HG03039 (cell line): ENCODE results near the gene CDC34.
A peak's percentile ranks its signal among the peaks of the same experiment; 100 is the strongest.

Source experiments
- ATAC-seq: cut with Tn5 transposase; IDR thresholded peaks from one replicate; pipeline ENCODE4 v1.9.1; 2021; ENCODE audit warnings: mild to moderate bottlenecking, moderate library complexity; ENCODE audit not compliant: unreplicated experiment

Gene CDC34

GRCh38 chr19:496986-497385 is 34.6 kb upstream of the CDC34 start:
- ATAC-seq = no peak

DNA sequence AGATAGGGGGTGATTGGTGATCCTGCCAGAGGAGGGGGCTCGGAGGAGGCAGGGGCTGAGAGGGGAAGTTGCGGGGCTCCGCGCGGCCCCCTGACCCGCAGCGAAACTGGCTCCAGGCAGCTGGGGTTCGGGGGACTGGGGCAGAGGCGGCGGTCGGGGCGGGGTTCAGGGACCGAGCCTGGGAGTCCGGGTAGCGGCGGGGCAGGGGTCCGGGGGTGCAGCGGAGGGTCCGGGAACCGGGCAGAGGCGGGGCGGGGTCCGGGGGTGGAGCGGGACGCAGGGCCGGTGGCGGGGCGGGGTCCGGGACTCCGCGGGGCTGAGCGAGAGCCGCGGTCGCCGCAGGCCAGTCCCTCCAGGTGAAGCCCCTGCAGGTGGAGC is 34.1 kb upstream of the CDC34 start:
- ATAC-seq = no peak

- no peak for ATAC-seq
These were observed 33.6 kb upstream of the CDC34 start for GRCh38 chr19:497869-498510.

DNA sequence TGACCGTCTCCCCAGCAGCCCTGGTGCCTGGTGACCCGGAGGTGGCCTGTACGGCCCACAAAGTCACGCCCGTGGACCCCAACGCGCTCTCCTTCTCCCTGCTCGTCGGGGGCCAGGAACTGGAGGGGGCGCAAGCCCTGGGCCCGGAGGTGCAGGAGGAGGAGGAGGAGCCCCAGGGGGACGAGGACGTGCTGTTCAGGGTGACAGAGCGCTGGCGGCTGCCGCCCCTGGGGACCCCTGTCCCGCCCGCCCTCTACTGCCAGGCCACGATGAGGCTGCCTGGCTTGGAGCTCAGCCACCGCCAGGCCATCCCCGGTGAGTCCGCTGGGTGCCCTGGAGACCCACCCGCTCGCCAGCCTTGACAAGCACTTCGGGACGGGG is 33.1 kb upstream of the CDC34 start:
- ATAC-seq = no peak

DNA sequence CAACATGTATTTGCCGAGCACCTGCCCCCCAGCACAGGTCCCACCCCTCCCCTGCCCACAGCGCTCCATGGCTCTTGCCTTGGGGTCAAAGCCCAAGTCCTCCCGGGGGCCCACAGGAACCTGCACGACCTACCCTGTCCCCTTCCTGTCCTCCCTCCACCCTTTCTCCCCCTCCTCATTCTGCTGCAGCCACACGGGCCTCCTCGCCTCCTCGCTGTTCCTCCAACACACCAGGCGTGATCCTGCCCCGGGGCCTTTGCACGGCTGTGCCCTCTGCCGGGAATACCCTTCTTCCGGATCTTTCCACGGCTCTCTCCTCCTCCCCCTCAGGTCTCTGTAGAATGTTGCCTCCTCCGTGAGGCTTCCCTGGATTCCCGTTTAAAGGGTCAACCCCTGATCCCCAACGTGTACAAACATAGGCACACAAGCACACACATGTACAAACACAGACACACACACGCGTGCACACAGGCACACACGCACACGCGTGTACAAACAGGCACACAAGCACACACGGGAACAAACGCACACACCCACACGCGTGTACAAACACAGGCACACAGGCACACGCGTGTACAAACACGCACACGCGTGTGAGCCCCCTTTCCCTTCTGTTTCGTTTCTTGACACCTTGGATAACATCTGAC is 32.5 kb upstream of the CDC34 start:
- no peak for ATAC-seq

- no peak for ATAC-seq
These were observed 29.9 kb upstream of the CDC34 start for GRCh38 chr19:501646-502045.

DNA sequence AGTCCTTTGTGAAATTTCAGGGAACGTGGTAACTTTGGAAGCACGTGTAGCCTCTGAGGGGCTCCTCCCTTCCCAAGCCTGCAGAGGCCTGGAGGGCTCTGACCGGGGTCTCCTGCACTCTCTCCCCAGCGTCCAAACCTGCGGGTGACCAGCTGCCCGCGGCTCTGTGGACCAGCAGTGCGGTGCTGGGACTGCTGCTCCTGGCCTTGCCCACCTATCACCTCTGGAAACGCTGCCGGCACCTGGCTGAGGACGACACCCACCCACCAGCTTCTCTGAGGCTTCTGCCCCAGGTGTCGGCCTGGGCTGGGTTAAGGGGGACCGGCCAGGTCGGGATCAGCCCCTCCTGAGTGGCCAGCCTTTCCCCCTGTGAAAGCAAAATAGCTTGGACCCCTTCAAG is 26.9 kb upstream of the CDC34 start:
- no peak for ATAC-seq

DNA sequence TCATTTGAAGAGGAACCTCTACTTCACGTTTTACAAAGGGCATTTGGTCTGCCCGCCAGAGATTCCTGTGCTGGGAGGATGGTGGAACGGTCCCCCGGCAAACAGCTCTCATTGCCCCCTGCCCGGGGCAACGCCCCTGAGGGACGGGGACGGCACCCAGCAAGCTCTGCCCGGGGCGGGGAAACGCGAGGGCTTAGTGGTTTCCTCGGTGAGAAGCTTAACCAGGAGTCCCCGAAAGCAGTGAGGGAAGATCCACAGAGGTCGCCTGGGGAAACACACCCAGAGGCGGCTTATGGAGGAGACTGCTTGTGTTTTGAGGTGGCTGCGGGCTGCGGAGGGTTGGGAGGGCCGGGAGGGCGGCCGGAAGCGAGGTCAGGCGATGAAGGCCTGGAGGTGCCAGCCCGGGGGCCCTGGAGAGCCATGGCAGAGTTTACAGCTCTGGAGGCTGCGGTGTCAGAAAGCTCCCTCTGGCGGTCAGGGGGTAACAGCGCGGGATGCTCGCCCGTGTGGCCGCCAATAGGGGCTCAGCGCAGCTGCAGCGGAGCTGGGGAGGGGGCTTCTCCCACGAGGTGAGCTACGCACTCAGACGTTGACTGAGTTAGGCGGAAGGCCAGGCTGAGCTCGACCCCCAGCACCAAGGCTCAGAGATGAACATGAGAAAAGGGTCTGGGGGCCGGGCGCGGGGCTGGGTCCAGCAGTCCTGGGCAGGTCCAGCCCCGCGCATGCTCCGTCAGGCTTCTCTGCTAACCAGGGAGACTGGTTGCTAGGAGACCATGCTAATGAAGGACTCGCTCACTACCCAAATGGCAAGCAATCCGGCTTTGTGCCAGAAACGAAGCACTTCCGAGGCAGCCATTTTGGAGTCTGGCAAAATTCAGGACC is 24.9 kb upstream of the CDC34 start:
- peak; percentile 52 for ATAC-seq

GRCh38 chr19:507286-508203 is 24.0 kb upstream of the CDC34 start, which contains the start of gene TPGS1:
TPGS1 (plus strand) TSS chr19:507497; CDS start chr19:507507, 10 bp downstream.
- peak; percentile 45 for ATAC-seq

- no peak for ATAC-seq
These were observed 23.1 kb upstream of the CDC34 start for GRCh38 chr19:508204-509150.

DNA sequence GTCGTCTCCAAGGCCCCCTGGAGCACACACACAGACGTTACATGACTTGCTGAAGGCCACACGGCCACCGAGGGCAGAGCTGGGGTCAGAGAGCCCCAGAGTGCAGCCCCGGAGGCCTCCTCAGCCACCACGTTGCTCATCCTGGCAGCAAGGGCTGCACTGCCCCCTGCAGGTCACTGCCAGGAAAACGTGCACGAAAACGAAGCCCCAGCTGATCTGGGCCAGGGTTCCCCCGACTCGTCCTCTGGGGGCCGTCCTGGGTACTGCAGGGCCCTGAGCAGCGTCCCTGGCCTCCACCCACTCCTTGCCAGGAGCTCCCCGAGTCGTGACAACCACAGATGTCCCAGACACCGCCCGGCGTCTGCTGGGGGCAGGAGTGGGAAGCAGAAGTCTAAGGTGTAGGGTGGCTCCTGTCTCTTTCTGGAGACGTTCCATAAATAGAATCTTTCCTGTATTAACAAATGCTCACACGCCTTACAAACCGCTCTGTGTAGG is 20.9 kb upstream of the CDC34 start:
- ATAC-seq = no peak

DNA sequence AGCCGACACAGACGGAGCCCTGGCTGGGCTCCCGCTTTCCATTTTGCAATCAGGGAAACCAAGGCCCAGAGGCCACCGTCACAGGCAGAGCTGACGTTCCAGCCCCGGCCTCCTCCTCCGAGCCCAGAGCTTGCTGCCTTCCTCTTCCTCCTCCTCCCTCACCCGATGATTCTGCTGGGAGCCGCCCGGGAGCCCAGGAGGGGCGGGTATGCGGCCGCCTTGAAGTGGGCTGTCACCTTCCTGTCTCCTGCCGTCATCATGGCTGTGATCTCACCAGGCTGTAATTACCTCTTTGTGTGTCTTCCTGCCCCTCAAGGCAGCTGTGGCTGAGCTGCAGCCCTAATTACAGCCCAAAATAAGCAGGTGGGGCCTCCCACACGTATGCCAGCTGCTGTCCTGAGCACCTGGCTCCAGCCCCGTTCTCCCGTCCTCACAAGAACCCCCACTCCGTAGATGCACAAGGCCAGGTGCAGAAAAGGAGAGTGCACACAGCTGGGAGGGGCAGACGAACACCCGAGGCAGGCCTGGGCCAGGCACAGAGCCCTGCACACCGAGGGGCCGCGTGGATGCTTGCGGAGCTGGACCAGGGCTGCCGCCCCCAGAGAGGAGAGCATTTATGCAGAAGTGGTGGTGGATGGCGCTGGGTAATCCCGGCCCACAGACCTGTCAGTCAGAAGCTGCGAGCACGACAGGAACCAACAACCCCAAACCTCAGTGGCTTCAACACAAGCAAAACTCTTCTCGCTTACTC is 20.3 kb upstream of the CDC34 start:
- no peak for ATAC-seq

DNA sequence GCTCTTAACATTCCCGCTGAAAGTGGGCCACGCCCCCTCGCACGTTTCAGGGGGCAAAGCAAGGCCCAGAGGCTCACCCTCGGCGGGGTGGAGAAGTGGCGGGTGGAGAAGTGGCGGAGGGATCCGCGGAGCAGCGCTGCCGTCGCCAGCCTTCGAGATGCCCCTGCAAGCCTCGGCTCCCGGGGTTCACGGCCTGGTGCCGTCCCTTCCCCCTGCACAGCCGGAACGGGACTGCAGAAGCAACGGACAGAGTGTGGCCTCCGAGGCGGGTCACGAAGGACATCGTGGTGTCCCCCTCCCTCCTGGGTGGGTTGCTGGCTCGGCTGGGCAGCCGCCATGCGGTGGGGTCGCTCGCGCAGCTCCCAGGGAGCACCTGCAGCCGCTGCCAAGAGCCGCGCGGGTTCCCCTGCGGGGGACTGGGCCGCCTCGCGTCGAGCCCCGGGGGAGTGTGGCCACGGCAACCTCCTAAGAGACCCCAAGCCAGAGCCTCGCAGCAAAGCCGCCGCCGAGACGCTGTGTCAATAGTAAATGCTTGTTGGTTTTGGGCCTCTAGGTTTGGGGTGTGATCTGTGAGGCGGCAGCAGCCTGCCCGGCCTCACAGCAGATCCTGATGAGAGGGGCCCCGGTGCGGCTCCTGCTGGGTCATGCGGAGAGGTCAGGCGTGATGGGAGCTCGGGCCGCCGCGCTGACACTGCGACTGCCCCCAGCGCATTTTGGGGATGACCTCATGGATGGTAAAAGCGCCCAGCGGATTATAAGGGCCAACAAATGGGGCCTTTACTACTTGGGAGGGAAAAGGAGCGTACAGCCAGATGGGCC is 18.8 kb upstream of the CDC34 start:
- no peak for ATAC-seq

DNA sequence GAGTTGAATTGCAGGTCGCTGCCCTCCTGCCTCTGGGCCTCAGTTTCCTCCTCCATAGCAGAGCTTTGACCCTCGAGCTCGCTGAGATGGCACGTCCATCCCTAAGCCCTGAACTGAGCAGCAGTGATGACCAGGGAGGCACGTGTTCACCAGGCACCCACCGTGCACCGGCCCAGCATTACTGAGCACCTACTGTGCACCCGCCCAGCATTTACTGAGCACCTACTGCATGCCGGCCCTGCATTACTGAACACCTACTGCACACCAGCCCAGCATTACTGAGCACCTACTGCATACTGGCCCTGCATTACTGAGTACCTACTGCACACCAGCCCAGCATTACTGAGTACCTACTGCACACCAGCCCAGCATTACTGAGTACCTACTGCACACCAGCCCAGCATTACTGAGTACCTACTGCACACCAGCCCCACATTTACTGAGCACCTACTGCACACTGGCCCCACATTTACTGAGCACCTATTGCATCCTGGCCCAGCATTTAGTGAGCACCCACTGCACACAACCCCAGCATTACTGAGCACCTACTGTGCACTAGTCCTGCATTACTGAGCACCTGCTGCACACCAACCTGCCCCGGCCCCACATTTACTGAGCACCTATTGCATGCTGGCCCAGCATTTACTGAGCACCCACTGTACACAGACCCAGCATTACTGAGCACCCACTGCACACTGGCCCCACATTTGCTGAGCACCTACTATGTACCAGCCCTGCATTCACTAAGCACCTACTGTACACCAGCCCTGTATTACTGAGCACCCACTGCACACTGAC is 18.0 kb upstream of the CDC34 start:
- ATAC-seq = no peak

DNA sequence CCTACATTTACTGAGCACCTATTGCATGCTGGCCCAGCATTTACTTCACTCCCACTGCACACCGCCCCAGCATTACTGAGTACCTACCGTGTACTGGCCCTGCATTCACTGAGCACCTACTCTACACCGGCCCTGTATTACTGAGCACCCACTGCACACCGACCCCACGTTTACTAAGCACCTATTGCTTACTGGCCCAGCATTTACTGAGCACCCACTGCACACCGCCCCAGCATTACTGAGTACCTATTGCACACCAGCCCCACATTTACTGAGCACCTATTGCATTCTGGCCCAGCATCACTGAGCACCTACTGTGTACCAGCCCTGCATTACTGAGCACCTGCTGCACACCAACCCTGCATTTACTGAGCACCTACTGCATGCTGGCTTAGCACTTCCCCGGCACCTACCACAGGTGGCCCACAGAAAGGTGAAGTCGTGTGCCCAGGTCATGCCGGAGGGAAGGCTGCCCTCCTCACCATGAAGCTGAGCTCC is 17.3 kb upstream of the CDC34 start:
- ATAC-seq = no peak

- no peak for ATAC-seq
These were observed 13.6 kb upstream of the CDC34 start for GRCh38 chr19:517721-518597.
